Thyroid gland (tissue), 4 donors: ENCODE results near the gene PLET1.

Experiments
- CTCF ChIP-seq, 6 experiments: fragments of 200-600 bp in 3 of 6; fragments of 450-650 bp in 3 of 6; sonication (generic) in 3 of 6; IDR thresholded peaks; one replicate each; pipeline ENCODE4 v1.5.1; 2016 to 2019; ENCODE audit warnings: antibody characterized with exemption in 6 of 6, mild to moderate bottlenecking in 2 of 6, inconsistent platforms in 1 of 6, moderate library complexity in 1 of 6
- POLR2A ChIP-seq, 2 donors: fragments of 450-650 bp; IDR thresholded peaks; one replicate each; pipeline ENCODE4 v1.6.1; 2017; ENCODE audit warnings: antibody characterized with exemption in 2 of 2, mild to moderate bottlenecking in 2 of 2, moderate library complexity in 1 of 2

- TF ChIP-seq CTCF (IDR thresholded peaks at IDR 0.05) (no peak), POLR2A (IDR thresholded peaks at IDR 0.05) (no peak)
Observed at GRCh38 chr11:112216561-112217105, 44.0 kb downstream of the PLET1 start.
